Astrocyte (in vitro differentiated cells and primary cell): ENCODE results near the gene UNG.

Source experiments
- CTCF ChIP-seq: IDR thresholded peaks from 2 replicates; pipeline ENCODE4 v1.5.1; 2011; ENCODE audit warnings: low read depth, mild to moderate bottlenecking, inconsistent platforms, low read length, moderate library complexity; ENCODE audit not compliant: insufficient read depth
- EZH2 ChIP-seq: IDR thresholded peaks from 2 replicates; pipeline ENCODE4 v1.6.1; 2012; ENCODE audit warnings: mild to moderate bottlenecking, low read length, inconsistent platforms; ENCODE audit not compliant: insufficient read depth

- TF ChIP-seq CTCF (no peak), EZH2 (no peak)
Observed at GRCh38 chr12:109097435-109098182, at the start of gene UNG.
